ENCODE measurements around the gene COA1.

GRCh38 chr7:43629857-43630256, 99.5 kb downstream of the COA1 start:
- no peak for TF ChIP-seq CTCF (IDR thresholded peaks at IDR 0.05)
- TF ChIP-seq POLR2A (IDR thresholded peaks at IDR 0.05): no peak

Data from testis (tissue), 2 donors.